Measurements from ENCODE around the gene RASSF3.

The RASSF3 gene

DNA sequence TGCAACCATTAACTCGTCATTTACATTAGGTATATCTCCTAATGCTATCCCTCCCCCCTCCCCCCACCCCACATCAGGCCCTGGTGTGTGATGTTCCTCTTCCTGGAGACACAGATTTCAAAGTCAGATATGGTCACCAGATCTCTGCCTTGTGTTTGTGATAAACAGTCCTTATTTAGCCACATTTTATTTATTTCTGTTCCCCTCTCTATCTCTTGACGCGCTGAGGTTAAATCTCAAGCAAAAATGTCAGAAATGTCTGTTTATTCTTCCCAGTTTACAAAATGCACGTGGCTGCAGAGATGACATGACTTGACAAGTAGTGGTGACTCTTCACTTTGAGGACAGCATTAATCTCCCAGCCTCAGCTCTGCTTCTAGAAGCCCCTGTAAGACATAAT, 11.5 kb upstream of the RASSF3 start:
- H3K4me3 ChIP-seq, result no peak overlapping the region
- H3K4me1 ChIP-seq, result no peaks in the 10 kb centered on the region
- no peaks in the 10 kb centered on the region for H3K9me3 ChIP-seq
- no peaks in the 10 kb centered on the region for H3K27me3 ChIP-seq
- TF ChIP-seq, protein P1, sequence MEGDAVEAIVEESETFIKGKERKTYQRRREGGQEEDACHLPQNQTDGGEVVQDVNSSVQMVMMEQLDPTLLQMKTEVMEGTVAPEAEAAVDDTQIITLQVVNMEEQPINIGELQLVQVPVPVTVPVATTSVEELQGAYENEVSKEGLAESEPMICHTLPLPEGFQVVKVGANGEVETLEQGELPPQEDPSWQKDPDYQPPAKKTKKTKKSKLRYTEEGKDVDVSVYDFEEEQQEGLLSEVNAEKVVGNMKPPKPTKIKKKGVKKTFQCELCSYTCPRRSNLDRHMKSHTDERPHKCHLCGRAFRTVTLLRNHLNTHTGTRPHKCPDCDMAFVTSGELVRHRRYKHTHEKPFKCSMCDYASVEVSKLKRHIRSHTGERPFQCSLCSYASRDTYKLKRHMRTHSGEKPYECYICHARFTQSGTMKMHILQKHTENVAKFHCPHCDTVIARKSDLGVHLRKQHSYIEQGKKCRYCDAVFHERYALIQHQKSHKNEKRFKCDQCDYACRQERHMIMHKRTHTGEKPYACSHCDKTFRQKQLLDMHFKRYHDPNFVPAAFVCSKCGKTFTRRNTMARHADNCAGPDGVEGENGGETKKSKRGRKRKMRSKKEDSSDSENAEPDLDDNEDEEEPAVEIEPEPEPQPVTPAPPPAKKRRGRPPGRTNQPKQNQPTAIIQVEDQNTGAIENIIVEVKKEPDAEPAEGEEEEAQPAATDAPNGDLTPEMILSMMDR (IDR thresholded peaks at IDR 0.05), result no peak
- DNase-seq, result no peak
- intact Hi-C loops (cut with DNase I; ENCODE audit: low total_unique reads), result loop anchor here (5.0 kb wide), 1 partner anchor 42 kb away; no protein-coding TSS in a partner anchor
- no peak overlapping the region for H3K27ac ChIP-seq
- H3K36me3 ChIP-seq, result no peaks in the 10 kb centered on the region

GRCh38 chr12:64600164-64600561, 10.1 kb upstream of the RASSF3 start:
- no peak for DNase-seq
- H3K27me3 ChIP-seq, result no peaks in the 10 kb centered on the region
- no peak overlapping the region for H3K27ac ChIP-seq
- TF ChIP-seq, protein P1 (IDR thresholded peaks at IDR 0.05), result no peak
- H3K36me3 ChIP-seq, result no peaks in the 10 kb centered on the region
- no peaks in the 10 kb centered on the region for H3K9me3 ChIP-seq
- no peak overlapping the region for H3K4me3 ChIP-seq
- intact Hi-C loops (cut with DNase I; ENCODE audit: low total_unique reads), result no loop called here
- H3K4me1 ChIP-seq, result no peaks in the 10 kb centered on the region

GRCh38 chr12:64603183-64603841, 7.0 kb upstream of the RASSF3 start:
- no peaks in the 10 kb centered on the region for H3K36me3 ChIP-seq
- H3K9me3 ChIP-seq, result no peaks in the 10 kb centered on the region
- no peak for DNase-seq
- TF ChIP-seq, protein P1 (IDR thresholded peaks at IDR 0.05), result no peak
- H3K4me1 ChIP-seq, result no peaks in the 10 kb centered on the region
- H3K4me3 ChIP-seq, result no peak overlapping the region
- intact Hi-C loops (cut with DNase I; ENCODE audit: low total_unique reads), result no loop called here
- no peaks in the 10 kb centered on the region for H3K27me3 ChIP-seq
- H3K27ac ChIP-seq, result no peak overlapping the region

GRCh38 chr12:64608901-64609535, 1.3 kb upstream of the RASSF3 start:
- TF ChIP-seq, protein P1 (IDR thresholded peaks at IDR 0.05), result no peak
- Histone ChIP-seq H3K27me3 (no peaks in the 10 kb centered on the region), H3K36me3 (no peaks in the 10 kb centered on the region), H3K27ac (peak overlapping the region; percentile 88 to 94), H3K4me1 (peaks cover 0 to 20% (median 11%) of the 10 kb centered on the region in 4 donors), H3K9me3 (no peaks in the 10 kb centered on the region), H3K4me3 (peak overlapping the region; percentile 85 to 87)
- intact Hi-C loops (cut with DNase I; ENCODE audit: low total_unique reads), result no loop called here
- no peak for DNase-seq

GRCh38 chr12:64609536-64610078, 688 bp upstream of the RASSF3 start:
- H3K27ac ChIP-seq, result peak overlapping the region; percentile 88 to 94
- H3K36me3 ChIP-seq, result no peaks in the 10 kb centered on the region
- peak overlapping the region; percentile 85 to 87 for H3K4me3 ChIP-seq
- TF ChIP-seq, protein P1 (IDR thresholded peaks at IDR 0.05), result no peak
- intact Hi-C loops (cut with DNase I; ENCODE audit: low total_unique reads), result loop anchor here (5.0 kb wide), 1 partner anchor 88 kb away; no protein-coding TSS in a partner anchor
- H3K4me1 ChIP-seq, result peaks cover 0 to 25% (median 14%) of the 10 kb centered on the region in 4 donors
- no peaks in the 10 kb centered on the region for H3K9me3 ChIP-seq
- DNase-seq, result no peak
- no peaks in the 10 kb centered on the region for H3K27me3 ChIP-seq

Data from tibial artery (tissue), 4 donors.